HG03108 (cell line): Measurements from ENCODE around the gene ZNF385B.
"Not testable (repeated sequence)": the region's sequence is repeated elsewhere in the genome, so short reads cannot be mapped to it uniquely, and the experiment has no call there.

ENCODE experiments used
- ATAC-seq: cut with Tn5 transposase; IDR thresholded peaks from one replicate; pipeline ENCODE4 v1.9.1; 2021; ENCODE audit warnings: moderate library complexity; ENCODE audit not compliant: unreplicated experiment

Gene ZNF385B

DNA sequence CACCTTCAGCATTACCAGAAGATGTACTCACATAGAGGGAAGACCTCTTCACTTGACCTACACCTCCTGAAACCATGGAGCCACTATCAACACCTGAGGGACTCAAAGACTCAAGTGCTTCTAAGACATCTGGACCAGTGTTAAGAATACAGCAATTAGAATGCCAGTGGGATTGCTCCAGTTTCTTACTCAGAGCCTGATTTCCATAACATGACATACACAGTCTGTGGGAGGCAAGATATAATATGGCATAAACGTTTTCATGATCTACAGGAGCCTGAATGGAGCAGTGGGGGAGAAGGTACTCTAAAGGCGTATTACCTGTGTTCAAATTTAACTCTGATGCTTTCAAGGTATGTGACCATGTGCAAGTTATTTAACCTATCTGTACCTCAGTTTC is 57.2 kb downstream of the ZNF385B start:
- no peak for ATAC-seq

- no peak for ATAC-seq
Observed at GRCh38 chr2:179802051-179802882, 59.1 kb downstream of the ZNF385B start.

DNA sequence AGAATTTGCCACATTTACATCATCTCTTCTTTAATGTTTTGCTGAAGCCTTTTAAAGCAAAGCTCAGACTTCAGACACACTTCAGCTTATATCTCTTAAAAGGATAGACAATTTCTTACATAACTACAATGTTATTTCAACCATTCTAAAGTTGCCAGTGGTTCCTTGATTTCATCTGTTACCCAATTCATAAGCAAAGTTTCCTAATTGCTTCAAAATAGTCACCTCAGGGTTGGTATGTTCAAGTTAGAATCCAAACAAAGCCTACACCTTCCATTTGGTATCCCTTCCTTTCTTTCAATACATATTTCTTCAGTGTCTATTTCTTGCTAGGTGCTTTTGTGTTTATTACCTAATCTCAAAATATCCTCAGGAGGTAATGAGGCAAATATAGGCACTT is 60.6 kb downstream of the ZNF385B start:
- no peak for ATAC-seq

- ATAC-seq = no peak
Observed at GRCh38 chr2:179796213-179797007, 65.0 kb downstream of the ZNF385B start.

DNA sequence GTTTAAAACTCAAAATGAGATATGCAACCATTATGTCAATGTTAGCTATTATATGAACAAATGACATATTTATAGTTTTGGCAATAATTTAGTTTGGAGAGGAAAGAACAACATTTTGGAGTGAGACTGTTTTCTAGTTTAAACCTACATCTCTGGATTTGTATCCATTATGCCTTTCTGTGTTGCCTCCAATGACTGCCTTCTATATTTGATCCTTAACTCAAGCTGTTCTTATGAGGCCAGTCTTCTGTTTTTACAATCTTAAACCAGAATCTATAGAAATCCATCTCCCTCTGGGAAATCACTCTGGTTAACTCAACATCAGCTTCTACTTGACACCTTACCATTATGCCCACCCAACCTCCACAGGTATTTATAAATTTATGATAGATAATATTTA is 67.5 kb downstream of the ZNF385B start:
- ATAC-seq = no peak

DNA sequence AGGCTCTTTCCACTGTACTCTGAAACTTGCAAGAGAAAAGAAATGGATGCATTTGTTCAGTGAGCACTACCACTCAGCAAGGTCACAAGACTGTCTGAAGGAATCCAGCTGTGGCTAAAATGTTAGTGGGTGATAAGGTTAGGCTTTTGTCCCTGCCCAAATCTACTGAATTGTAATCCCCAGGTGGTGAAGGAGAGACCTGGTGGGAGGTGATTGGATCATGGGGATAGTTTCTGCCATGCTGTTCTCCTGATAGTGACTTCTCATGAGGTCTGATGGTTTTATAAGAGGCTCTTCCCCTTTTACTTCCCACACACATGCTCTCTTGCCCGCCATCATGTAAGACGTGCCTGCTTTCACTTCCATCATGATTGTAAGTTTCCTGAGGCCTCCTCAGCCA is 68.2 kb downstream of the ZNF385B start:
- ATAC-seq = no peak

GRCh38 chr2:179790235-179791217 is 70.9 kb downstream of the ZNF385B start:
- ATAC-seq = no peak

GRCh38 chr2:179788104-179788503 is 73.3 kb downstream of the ZNF385B start:
- ATAC-seq = no peak

DNA sequence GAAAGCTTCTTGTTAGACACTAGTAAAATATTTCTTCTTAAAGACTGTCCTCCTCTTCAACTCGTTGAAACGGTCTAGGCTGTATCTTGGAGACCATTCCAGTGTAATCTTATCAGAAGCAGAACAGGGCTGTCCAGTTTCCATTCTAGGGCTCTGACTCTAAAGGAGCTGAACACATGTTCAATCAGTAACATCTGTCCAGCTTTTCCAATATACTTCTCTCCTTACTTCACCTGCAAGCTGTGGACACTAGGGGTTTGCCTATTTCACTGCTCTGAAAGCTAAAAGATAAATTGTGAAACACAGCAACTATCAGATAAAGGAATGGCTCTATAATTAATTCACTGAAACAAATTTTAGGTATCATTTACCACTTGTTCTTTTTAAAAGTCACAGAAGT is 73.8 kb downstream of the ZNF385B start:
- no peak for ATAC-seq

DNA sequence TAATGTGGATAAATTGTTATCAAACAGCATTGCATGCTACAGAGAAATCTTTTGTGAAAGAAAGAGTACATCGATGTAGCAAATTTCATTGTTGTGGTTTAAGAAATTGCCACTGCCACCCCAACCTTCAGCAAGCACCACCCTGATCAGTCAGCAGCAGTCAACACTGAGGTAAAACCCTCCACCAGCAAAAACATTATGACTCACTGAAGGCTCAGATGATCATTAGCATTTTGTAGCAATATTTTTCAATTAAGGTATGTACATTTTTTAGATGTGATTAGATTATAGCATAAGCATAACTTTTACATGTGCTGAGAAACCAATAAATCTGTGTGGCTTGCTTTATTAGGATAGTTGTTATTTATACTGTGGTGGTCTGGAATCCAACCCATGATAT is 75.5 kb downstream of the ZNF385B start:
- no peak for ATAC-seq

DNA sequence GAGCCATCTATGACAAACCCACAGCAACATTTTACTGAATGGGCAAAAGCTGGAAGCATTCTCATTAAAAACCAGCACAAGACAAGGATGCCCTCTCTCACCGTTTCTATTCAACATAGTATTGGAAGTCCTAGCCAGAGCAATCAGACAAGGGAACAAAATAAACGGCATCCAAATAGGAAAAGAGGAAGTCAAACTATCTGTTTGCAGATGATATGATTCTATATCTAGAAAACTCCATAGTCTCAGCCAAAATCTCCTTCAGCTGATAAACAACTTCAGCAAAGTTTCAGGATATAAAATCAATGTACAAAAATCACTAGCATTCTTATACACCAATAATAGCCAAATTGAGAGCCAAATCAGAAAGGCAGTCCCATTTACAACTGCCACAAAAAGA is 79.1 kb downstream of the ZNF385B start:
- not testable (repeated sequence) for ATAC-seq

DNA sequence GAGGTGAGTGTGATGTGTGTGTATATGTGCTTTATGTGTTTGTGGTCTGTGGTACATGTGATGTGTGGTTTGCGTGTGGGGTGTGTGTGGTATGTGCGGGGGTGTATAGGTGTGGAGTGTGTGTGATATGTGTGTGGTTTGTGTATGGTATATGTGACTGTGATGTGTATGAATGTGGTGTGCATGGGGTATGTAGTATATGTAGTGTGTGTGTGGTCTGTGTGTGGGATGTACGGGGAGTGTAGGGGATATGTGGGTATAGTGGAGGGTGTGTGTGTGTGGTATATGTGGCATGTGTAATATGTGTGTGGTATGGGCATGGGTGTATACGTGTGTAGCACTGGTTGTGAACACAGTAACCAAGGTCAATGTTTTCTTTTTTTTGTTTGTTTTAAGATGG is 87.4 kb downstream of the ZNF385B start:
- no peak for ATAC-seq

- no peak for ATAC-seq
Observed at GRCh38 chr2:179772346-179772745, 89.1 kb downstream of the ZNF385B start.

- ATAC-seq = no peak
Observed at GRCh38 chr2:179771791-179772190, 89.6 kb downstream of the ZNF385B start.

GRCh38 chr2:179770029-179770428 is 91.4 kb downstream of the ZNF385B start:
- ATAC-seq = no peak

DNA sequence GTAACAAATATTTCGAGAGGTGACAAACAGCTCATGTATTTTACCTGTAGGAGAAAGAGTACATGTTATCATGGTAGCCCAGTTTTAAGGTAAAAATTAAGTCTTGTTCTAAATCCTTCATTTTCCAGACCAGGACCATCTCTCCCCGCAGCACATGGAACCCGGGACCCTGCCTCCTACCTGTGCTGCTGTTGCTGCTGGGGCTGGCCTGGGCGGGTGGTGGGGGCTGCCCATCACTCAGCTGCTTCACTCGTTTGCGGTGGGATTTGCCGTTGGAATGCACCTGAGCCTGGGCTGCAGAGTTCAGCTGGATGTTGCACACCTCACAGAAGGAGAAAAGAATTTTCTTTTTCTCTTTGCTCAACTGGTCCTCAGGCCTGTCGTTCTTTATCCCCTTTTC is 92.1 kb downstream of the ZNF385B start:
- ATAC-seq = no peak

DNA sequence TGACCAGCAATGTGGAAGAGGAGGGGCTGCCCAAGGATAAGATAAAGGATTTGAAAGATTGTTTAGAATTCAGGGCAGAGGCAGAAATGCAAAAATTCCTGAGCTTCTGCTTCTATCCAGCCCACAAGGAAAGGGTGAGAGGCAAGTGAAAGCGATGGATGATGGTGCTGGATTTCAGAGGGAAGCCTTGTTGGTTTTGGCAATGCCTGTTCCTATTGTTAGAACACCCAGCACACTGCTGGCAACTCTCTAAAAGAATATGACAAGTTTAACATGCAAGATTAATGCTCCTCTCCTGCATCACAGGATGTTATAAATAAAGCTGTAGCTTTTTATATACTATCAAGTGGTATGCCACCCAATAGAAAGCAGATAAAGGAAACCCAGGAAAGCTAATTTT is 92.6 kb downstream of the ZNF385B start:
- no peak for ATAC-seq

DNA sequence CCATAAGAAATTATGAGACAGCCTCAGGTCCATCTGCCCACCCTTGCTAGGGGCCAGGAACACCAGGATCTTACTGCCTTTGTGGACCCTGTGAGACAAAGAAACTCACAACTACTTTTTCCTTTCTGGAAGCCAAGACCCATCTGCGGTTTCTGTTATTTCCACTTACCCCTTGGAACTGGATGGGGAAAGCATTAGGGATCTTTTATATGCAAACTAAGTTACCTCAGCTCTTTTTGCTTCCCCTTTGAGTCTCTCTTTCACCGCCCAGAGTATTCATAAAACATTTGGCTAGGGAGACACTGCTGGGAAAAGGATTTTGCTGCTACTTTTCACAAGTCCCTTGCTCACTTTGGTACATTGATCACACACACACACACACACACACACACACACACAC is 95.7 kb downstream of the ZNF385B start:
- no peak for ATAC-seq

DNA sequence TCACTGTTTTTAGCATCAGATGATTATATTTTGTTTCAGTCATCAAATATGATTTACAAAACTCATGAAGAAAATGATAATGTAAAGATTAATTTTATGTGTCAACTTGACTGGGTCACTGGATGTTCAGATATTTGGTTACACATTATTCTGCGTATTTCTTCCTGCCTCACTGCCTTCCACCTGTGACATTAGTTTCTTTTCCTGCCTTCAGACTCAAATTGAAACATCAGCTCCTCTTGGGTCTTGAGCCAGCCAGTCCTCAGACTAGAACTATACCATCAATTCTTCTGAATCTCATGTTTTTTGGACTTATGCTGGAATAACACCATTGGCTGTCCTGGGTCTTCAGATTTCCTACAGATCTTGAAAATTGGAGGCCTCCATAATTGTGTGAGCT is 96.7 kb downstream of the ZNF385B start:
- peak; percentile 90 for ATAC-seq

- ATAC-seq = no peak
Observed at GRCh38 chr2:179758636-179759035, 102.8 kb downstream of the ZNF385B start.

- no peak for ATAC-seq
Observed at GRCh38 chr2:179751163-179751809, 110.1 kb downstream of the ZNF385B start.
